Measurements from ENCODE around the gene LRRC4.

GRCh38 chr7:128033246-128033645 lies 2.0 kb upstream of the LRRC4 start:
- TF ChIP-seq CTCF (IDR thresholded peaks at IDR 0.05; ENCODE audit: extremely low read depth in 1 of 2, insufficient read depth in 1 of 2, low read depth in 1 of 2, low read length in 2 of 2) (no peak), POLR2A (IDR thresholded peaks at IDR 0.05; ENCODE audit: low read depth, low read length) (no peak), EZH2 (IDR thresholded peaks at IDR 0.05; ENCODE audit: borderline replicate concordance, low read depth, low read length, severe bottlenecking) (no peak), MYC (IDR thresholded peaks at IDR 0.05; ENCODE audit: low read depth, low read length) (no peak), FOS (IDR thresholded peaks at IDR 0.05; ENCODE audit: borderline replicate concordance, insufficient read depth, low read length) (no peak), MAX (IDR thresholded peaks at IDR 0.05; ENCODE audit: insufficient read depth, insufficient read length) (no peak)
